Mesendoderm (in vitro differentiated cells): Measurements from ENCODE around the gene PRKAR1B.

Experiments used
- DNase-seq: peaks from one replicate; pipeline ENCODE4 v3.0.0; 2013
- H2AK5ac ChIP-seq: 2 replicates; pipeline ENCODE4 v1.6.1; 2013; ENCODE audit warnings: low read length, inconsistent platforms
- H2BK120ac ChIP-seq: 2 replicates; pipeline ENCODE4 v1.6.1; 2013; ENCODE audit warnings: low read depth, mild to moderate bottlenecking, low read length, moderate library complexity, mixed read lengths
- H2BK15ac ChIP-seq: replicated peaks from 2 replicates; pipeline ENCODE4 v1.6.1; 2013; ENCODE audit warnings: low read depth, mild to moderate bottlenecking, moderate library complexity
- H2BK5ac ChIP-seq: 2 replicates; pipeline ENCODE4 v1.6.1; 2013; ENCODE audit warnings: low read length, inconsistent platforms
- H3K18ac ChIP-seq: 2 replicates; pipeline ENCODE4 v1.6.1; 2013; ENCODE audit warnings: mild to moderate bottlenecking, low read length, mixed read lengths
- H3K23ac ChIP-seq: one replicate; pipeline ENCODE4 v1.6.1; 2013; ENCODE audit warnings: low read length
- H3K27ac ChIP-seq: 2 replicates; pipeline ENCODE4 v1.5.1; 2013; ENCODE audit warnings: low read depth, mild to moderate bottlenecking, inconsistent platforms, low read length, moderate library complexity
- H3K27me3 ChIP-seq: 2 replicates; pipeline ENCODE4 v1.6.1; 2013; ENCODE audit warnings: low read length, control low read depth, mild to moderate bottlenecking, inconsistent platforms; ENCODE audit not compliant: insufficient read depth, poor library complexity
- H3K36me3 ChIP-seq: 2 replicates; pipeline ENCODE4 v1.6.1; 2013; ENCODE audit warnings: low read length, inconsistent platforms; ENCODE audit not compliant: control insufficient read depth, insufficient read depth
- H3K4ac ChIP-seq: one replicate; pipeline ENCODE4 v1.6.1; 2013; ENCODE audit warnings: low read depth, mild to moderate bottlenecking, low read length, moderate library complexity
- H3K4me1 ChIP-seq: 2 replicates; pipeline ENCODE4 v1.6.1; 2013; ENCODE audit warnings: low read depth, low read length, inconsistent platforms; ENCODE audit not compliant: control insufficient read depth
- H3K4me2 ChIP-seq: 2 replicates; pipeline ENCODE4 v1.6.1; 2013; ENCODE audit warnings: low read length
- H3K4me3 ChIP-seq: 2 replicates; pipeline ENCODE4 v1.5.1; 2013; ENCODE audit warnings: mild to moderate bottlenecking, low read length
- H3K56ac ChIP-seq: one replicate; pipeline ENCODE4 v1.6.1; 2013; ENCODE audit warnings: low read length
- H3K79me1 ChIP-seq: 2 replicates; pipeline ENCODE4 v1.6.1; 2013; ENCODE audit warnings: low read length, inconsistent platforms
- H3K79me2 ChIP-seq: 2 replicates; pipeline ENCODE4 v1.6.1; 2013; ENCODE audit warnings: mild to moderate bottlenecking, low read length; ENCODE audit not compliant: control insufficient read depth, insufficient read depth
- H3K9ac ChIP-seq: 2 replicates; pipeline ENCODE4 v1.6.1; 2013; ENCODE audit warnings: low read length, inconsistent platforms
- H4K5ac ChIP-seq: one replicate; pipeline ENCODE4 v1.6.1; 2013; ENCODE audit warnings: low read length
- H4K8ac ChIP-seq: one replicate; pipeline ENCODE4 v1.6.1; 2013; ENCODE audit warnings: low read depth, mild to moderate bottlenecking, control low read depth, low read length, moderate library complexity
- WGBS: extraction: QIAGEN DNeasy Blood & Tissue Kit; methylation state at CpG from one replicate; pipeline ENCODE4 v1.1.7; 2013; ENCODE audit warnings: low lambda C conversion rate, missing lambda C conversion rate; ENCODE audit not compliant: insufficient coverage; ENCODE audit errors: extremely low coverage; 5-methylcytosine and 5-hydroxymethylcytosine counted together

Gene PRKAR1B

DNA sequence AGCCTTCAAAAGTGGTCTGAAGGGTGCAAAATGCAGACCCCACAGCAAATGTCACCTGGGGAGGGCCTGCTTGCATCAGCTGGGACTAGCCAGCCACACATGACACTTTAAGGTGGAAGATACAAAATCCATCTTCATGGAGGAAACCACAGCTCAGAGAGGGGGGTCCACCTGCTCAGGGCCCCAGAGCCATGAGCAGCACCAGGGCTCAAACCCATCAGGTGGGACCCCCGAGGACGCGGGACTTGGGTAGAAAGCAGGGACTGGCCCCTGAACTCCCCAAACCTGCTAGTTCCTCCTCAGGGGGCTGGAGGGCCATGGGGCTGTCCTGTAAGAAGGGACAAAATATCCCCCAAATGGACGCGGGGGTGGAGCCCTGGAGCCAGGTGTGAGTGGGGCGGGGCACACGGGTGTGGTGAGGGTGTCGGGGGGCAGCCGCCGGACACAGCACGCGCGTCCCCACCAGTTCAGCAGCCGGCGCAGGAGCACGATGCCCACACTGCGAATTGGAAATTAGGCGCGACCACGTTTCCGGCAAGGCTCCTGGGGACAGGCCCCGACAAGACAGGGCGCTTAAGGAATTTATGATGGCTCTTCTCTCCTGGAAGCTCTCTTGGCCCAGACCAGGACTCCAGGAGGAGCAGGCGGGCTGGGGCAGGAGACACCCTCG lies 215.5 kb downstream of the PRKAR1B start:
- H2AK5ac ChIP-seq, result no peak overlapping the region
- H3K36me3 ChIP-seq, result no peaks in the 10 kb centered on the region
- no peak overlapping the region for H2BK15ac ChIP-seq

DNA sequence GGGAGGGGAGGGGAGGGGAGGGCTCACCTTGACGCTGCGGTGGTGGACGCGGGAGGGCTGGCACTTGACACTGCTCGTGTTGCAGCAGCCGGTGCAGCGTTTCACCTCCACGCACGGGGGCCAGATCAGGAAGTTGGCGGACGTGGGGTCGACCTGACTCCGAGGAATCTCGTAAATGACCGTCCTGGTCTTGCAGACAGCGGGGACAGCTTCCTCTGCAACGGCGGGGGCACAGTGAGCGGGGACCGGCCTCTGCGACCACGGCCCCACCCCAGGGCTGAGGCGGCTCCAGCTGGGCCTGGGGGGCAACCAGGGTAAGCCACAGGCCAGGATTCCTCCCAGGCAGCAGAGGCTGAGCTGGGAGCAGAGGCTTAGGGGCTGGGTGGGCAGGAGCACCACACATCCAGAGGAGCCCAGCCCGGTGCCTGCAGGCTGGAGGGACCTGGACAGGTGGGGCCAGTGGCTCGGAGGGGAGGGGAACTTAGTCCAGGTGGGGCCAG lies 216.2 kb downstream of the PRKAR1B start:
- Histone ChIP-seq H3K4me3 (no peak overlapping the region), H3K9ac (no peak overlapping the region), H3K4me1 (no peaks in the 10 kb centered on the region), H2BK15ac (no peak overlapping the region), H3K56ac (no peak overlapping the region), H3K27ac (no peak overlapping the region), H4K5ac (no peak overlapping the region), H3K18ac (no peak overlapping the region), H3K4me2 (no peak overlapping the region), H3K36me3 (no peaks in the 10 kb centered on the region), H4K8ac (no peak overlapping the region), H3K27me3 (no peaks in the 10 kb centered on the region), H3K23ac (no peak overlapping the region), H3K79me2 (peaks cover 6% of the 10 kb centered on the region), H3K79me1 (no peaks in the 10 kb centered on the region), H2BK120ac (no peak overlapping the region), H3K4ac (no peak overlapping the region), H2BK5ac (no peak overlapping the region), H2AK5ac (no peak overlapping the region)
- no CpG with 5 or more reads among the region's 25 CpGs for WGBS
- no peak for DNase-seq

More for the DNA sequence above, 215.5 kb downstream of the PRKAR1B start:
- H2BK120ac ChIP-seq, result no peak overlapping the region
- H3K4me2 ChIP-seq, result no peak overlapping the region
- no peak overlapping the region for H3K9ac ChIP-seq
- H3K79me2 ChIP-seq, result peaks cover 6% of the 10 kb centered on the region
- H3K4me1 ChIP-seq, result no peaks in the 10 kb centered on the region
- no peak overlapping the region for H2BK5ac ChIP-seq
- H3K23ac ChIP-seq, result no peak overlapping the region
- peak overlapping the region; percentile 7 for H3K56ac ChIP-seq
- no peak overlapping the region for H4K5ac ChIP-seq
- no peak for DNase-seq
- no peak overlapping the region for H3K4me3 ChIP-seq
- H3K18ac ChIP-seq, result no peak overlapping the region
- no peak overlapping the region for H3K27ac ChIP-seq
- WGBS, result no CpG with 5 or more reads among the region's 25 CpGs
- H3K4ac ChIP-seq, result no peak overlapping the region
- H3K79me1 ChIP-seq, result no peaks in the 10 kb centered on the region
- H4K8ac ChIP-seq, result no peak overlapping the region
- H3K27me3 ChIP-seq, result no peaks in the 10 kb centered on the region

DNA sequence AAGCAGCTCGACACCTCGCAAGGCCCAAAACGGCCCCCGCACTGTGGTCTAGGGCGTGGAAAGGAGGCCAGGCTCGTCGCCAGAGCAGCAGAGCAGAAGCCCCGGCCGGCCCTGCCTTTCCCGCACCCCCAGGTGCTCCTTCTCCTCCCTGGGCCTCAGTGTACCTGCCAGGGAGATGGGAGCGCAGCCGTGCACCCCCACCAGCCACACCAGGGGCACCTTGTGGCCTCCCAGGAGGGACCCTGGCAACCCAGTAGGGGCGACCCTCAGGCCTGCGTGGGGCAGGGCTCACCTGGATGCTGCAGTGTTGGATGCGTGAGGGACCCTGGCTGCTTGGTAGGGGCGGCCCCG lies 217.0 kb downstream of the PRKAR1B start:
- H3K36me3 ChIP-seq, result no peaks in the 10 kb centered on the region

GRCh38 chr7:509426-510130 lies 217.5 kb downstream of the PRKAR1B start:
- Histone ChIP-seq H4K5ac (no peak overlapping the region), H2AK5ac (no peak overlapping the region), H3K79me2 (peaks cover 6% of the 10 kb centered on the region), H3K79me1 (no peaks in the 10 kb centered on the region), H3K36me3 (no peaks in the 10 kb centered on the region), H3K4me3 (no peak overlapping the region), H3K27me3 (no peaks in the 10 kb centered on the region), H3K23ac (no peak overlapping the region), H2BK120ac (no peak overlapping the region), H3K27ac (no peak overlapping the region), H2BK5ac (no peak overlapping the region), H3K56ac (no peak overlapping the region), H3K9ac (no peak overlapping the region), H3K18ac (no peak overlapping the region), H3K4me1 (no peaks in the 10 kb centered on the region), H3K4me2 (no peak overlapping the region), H4K8ac (no peak overlapping the region), H3K4ac (no peak overlapping the region), H2BK15ac (no peak overlapping the region)
- DNase-seq, result no peak
- WGBS, result no CpG with 5 or more reads among the region's 20 CpGs

More for the DNA sequence above, 217.0 kb downstream of the PRKAR1B start:
- Histone ChIP-seq H2BK5ac (no peak overlapping the region), H3K9ac (no peak overlapping the region), H3K18ac (no peak overlapping the region), H3K4me2 (no peak overlapping the region), H3K23ac (no peak overlapping the region), H3K27me3 (no peaks in the 10 kb centered on the region), H3K79me1 (no peaks in the 10 kb centered on the region), H2AK5ac (no peak overlapping the region), H4K5ac (no peak overlapping the region), H3K56ac (no peak overlapping the region), H4K8ac (no peak overlapping the region), H3K4me3 (no peak overlapping the region), H3K4me1 (no peaks in the 10 kb centered on the region), H3K4ac (no peak overlapping the region), H3K27ac (no peak overlapping the region), H2BK15ac (no peak overlapping the region), H3K79me2 (peaks cover 6% of the 10 kb centered on the region), H2BK120ac (no peak overlapping the region)
- DNase-seq, result no peak
- no CpG with 5 or more reads among the region's 17 CpGs for WGBS

DNA sequence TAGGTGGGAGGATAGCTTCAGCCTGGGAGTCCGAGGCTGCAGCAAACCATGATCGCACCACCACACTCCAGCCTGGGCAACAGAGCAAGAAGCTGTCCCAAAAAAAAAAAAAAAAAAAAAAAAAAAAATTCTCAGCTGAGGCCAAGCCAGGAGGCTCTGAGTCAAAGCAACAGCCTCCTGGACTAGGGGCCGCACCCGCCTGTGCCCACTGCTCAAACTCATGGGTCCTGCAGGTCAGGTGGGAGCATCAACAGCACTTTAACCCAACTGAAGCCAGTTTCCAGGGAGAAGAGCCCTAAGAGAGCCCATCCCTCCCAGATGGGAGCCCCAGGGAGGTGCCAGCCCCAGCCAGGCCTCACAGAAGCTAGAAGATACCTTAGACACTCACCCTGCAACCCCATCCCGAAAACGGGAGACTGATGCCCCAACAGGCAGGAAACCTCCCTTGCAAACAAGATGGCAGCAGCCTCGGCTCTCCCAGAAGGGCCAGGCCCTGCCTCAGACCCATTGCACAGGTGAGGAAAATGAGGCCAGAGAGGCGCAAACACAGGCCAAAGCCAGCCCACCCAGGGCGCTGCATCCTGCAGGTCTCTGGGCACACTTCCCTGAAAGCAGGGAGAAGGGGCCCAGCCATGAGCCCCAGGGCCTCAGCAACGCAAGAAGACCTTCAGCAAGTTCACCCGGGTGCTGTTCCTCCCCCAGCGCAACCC lies 218.5 kb downstream of the PRKAR1B start:
- Histone ChIP-seq H3K4me3 (no peak overlapping the region), H4K8ac (no peak overlapping the region), H2BK15ac (no peak overlapping the region), H3K4me2 (no peak overlapping the region), H3K27me3 (no peaks in the 10 kb centered on the region), H3K79me1 (no peaks in the 10 kb centered on the region), H4K5ac (no peak overlapping the region), H3K27ac (no peak overlapping the region), H3K4me1 (no peaks in the 10 kb centered on the region), H3K9ac (no peak overlapping the region), H3K56ac (no peak overlapping the region), H3K79me2 (no peaks in the 10 kb centered on the region), H2BK120ac (no peak overlapping the region), H3K18ac (no peak overlapping the region), H2AK5ac (no peak overlapping the region), H3K36me3 (no peaks in the 10 kb centered on the region), H2BK5ac (no peak overlapping the region), H3K23ac (no peak overlapping the region), H3K4ac (no peak overlapping the region)
- no CpG with 5 or more reads among the region's 12 CpGs for WGBS
- DNase-seq, result no peak
